ENCODE data around the gene C1orf87.
A peak's percentile ranks its signal among the peaks of the same experiment; 100 is the strongest.

C1orf87 gene

GRCh38 chr1:59948990-59949389 is 124.6 kb downstream of the C1orf87 start:
- no peak for DNase-seq (ENCODE audit: low read depth in 2 of 2)

- peak in 1 of 2 donors; percentile 13 for DNase-seq (ENCODE audit: low read depth in 2 of 2)
These were observed 126.3 kb downstream of the C1orf87 start for GRCh38 chr1:59947047-59947938.

GRCh38 chr1:59945790-59946189 is 127.8 kb downstream of the C1orf87 start:
- no peak for DNase-seq (ENCODE audit: low read depth in 2 of 2)

All from stimulated activated CD4-positive, alpha-beta T cell treated with anti-CD3 and anti-CD28 coated beads, Interleukin-1b, Interleukin-23, amount 100 ng/mL, for 1 hour (primary cell).